ENCODE results near the gene AOPEP.
"Not testable (repeated sequence)": the region's sequence is repeated elsewhere in the genome, so short reads cannot be mapped to it uniquely, and the experiment has no call there.

DNA sequence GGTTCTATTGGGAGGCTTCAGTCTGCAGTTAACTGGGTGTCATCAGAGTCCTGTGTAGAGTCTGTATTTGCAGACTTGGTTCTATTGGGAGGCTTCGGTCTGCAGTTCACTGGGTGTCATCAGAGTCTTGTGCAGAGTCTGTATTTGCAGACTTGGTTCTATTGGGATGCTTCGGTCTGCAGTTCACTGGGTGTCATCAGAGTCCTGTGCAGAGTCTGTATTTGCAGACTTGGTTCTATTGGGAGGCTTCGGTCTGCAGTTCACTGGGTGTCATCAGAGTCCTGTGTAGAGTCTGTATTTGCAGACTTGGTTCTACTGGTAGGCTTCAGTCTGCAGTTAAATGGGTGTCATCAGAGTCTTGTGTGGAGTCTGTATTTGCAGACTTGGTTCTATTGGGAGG, 239.5 kb downstream of the AOPEP start:
- TF ChIP-seq, protein P1, sequence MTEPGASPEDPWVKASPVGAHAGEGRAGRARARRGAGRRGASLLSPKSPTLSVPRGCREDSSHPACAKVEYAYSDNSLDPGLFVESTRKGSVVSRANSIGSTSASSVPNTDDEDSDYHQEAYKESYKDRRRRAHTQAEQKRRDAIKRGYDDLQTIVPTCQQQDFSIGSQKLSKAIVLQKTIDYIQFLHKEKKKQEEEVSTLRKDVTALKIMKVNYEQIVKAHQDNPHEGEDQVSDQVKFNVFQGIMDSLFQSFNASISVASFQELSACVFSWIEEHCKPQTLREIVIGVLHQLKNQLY (CRISPR knock-in tag; IDR thresholded peaks at IDR 0.05), result not testable (repeated sequence)
- TF ChIP-seq CREB1 (CRISPR knock-in tag; IDR thresholded peaks at IDR 0.05); KAT7 (CRISPR knock-in tag; IDR thresholded peaks at IDR 0.05; ENCODE audit: borderline replicate concordance): not testable (repeated sequence)
- TF ChIP-seq, protein P2, sequence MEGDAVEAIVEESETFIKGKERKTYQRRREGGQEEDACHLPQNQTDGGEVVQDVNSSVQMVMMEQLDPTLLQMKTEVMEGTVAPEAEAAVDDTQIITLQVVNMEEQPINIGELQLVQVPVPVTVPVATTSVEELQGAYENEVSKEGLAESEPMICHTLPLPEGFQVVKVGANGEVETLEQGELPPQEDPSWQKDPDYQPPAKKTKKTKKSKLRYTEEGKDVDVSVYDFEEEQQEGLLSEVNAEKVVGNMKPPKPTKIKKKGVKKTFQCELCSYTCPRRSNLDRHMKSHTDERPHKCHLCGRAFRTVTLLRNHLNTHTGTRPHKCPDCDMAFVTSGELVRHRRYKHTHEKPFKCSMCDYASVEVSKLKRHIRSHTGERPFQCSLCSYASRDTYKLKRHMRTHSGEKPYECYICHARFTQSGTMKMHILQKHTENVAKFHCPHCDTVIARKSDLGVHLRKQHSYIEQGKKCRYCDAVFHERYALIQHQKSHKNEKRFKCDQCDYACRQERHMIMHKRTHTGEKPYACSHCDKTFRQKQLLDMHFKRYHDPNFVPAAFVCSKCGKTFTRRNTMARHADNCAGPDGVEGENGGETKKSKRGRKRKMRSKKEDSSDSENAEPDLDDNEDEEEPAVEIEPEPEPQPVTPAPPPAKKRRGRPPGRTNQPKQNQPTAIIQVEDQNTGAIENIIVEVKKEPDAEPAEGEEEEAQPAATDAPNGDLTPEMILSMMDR (IDR thresholded peaks at IDR 0.05), result not testable (repeated sequence)

All from WTC11 (cell line).